Fibroblast of lung (primary cell): Measurements from ENCODE around the gene DLGAP4. TPM values are rescaled to one million over a fixed set of nuclear protein-coding genes. Genes with fewer than 3 reads are reported as not detected.

ENCODE experiments used
- DNase-seq, 2 donors: peaks; one replicate each; pipeline versions ENCODE4 v3.0.0 to v3.0.0-alpha.2; 2010; ENCODE audit warnings: low read depth in 2 of 2
- H2AFZ ChIP-seq: 2 replicates; pipeline ENCODE4 v1.5.1; 2012; ENCODE audit warnings: low read length, control low read depth, inconsistent platforms
- H3K27ac ChIP-seq: 2 replicates; pipeline ENCODE4 v1.5.1; 2011; ENCODE audit warnings: low read length, control low read depth; ENCODE audit not compliant: insufficient read depth
- H3K27me3 ChIP-seq: 2 replicates; pipeline ENCODE4 v1.5.1; 2011; ENCODE audit warnings: mild to moderate bottlenecking, low read length; ENCODE audit not compliant: control insufficient read depth, insufficient read depth
- H3K36me3 ChIP-seq: 2 replicates; pipeline ENCODE4 v1.5.1; 2011; ENCODE audit warnings: low read length; ENCODE audit not compliant: control insufficient read depth, insufficient read depth
- H3K4me1 ChIP-seq: 2 replicates; pipeline ENCODE4 v1.5.1; 2011; ENCODE audit warnings: low read length; ENCODE audit not compliant: control insufficient read depth, insufficient read depth; ENCODE audit errors: extremely low read depth
- H3K4me2 ChIP-seq: 2 replicates; pipeline ENCODE4 v1.5.1; 2011; ENCODE audit warnings: low read length, control low read depth; ENCODE audit not compliant: insufficient read depth; ENCODE audit errors: extremely low read depth
- H3K4me3 ChIP-seq, 4 experiments: fragments of 200-600 bp in 1 of 4; sonication (generic) in 1 of 4; replicated peaks in 1 of 4; 2 replicates each; pipeline ENCODE4 v1.5.1; 2011 to 2016; ENCODE audit warnings: low read length in 4 of 4, low read depth in 3 of 4, mild to moderate bottlenecking in 3 of 4, control low read depth in 2 of 4, inconsistent platforms in 1 of 4, mixed read lengths in 1 of 4; ENCODE audit not compliant: insufficient read depth in 1 of 4; ENCODE audit errors: control extremely low read depth in 1 of 4
- H3K79me2 ChIP-seq: 2 replicates; pipeline ENCODE4 v1.5.1; 2012; ENCODE audit warnings: mild to moderate bottlenecking, low read length, inconsistent platforms; ENCODE audit not compliant: control insufficient read depth, insufficient read depth
- H3K9ac ChIP-seq: 2 replicates; pipeline ENCODE4 v1.5.1; 2011; ENCODE audit warnings: mild to moderate bottlenecking, low read length, control low read depth; ENCODE audit not compliant: insufficient read depth
- H3K9me3 ChIP-seq: 2 replicates; pipeline ENCODE4 v1.5.1; 2012; ENCODE audit warnings: low read depth, low read length; ENCODE audit not compliant: control insufficient read depth, insufficient read depth
- H4K20me1 ChIP-seq: 2 replicates; pipeline ENCODE4 v1.5.1; 2011; ENCODE audit warnings: low read length; ENCODE audit not compliant: control insufficient read depth, insufficient read depth; ENCODE audit errors: extremely low read depth
- EZH2 ChIP-seq: IDR thresholded peaks from 2 replicates; pipeline ENCODE4 v1.5.1; 2012; ENCODE audit warnings: low read length, control low read depth, mild to moderate bottlenecking; ENCODE audit errors: missing control alignments
- polyA plus RNA-seq, 2 donors: library from polyadenylated mRNA; depleted of rRNA in 1 of 2; stranded (reverse) in 1 of 2; unstranded in 1 of 2; fragments of >200 nt; gene quantifications; 2 replicates each; pipeline ENCODE4 v1.2.1, GENCODE V29; 2011 to 2012; ENCODE audit warnings: missing spikeins in 1 of 2
- total RNA-seq: library from RNA; depleted of rRNA; stranded (reverse); fragments of >200 nt; gene quantifications from 2 replicates; pipeline ENCODE4 v1.2.1, GENCODE V29; 2014
- TF ChIP-seq, protein P1 (sequence below), 2 donors: IDR thresholded peaks in 1 of 2; conservative IDR thresholded peaks in 1 of 2; 1 replicate in 1 of 2; 2 replicates in 1 of 2; pipeline ENCODE4 v1.5.1; 2011 to 2012; ENCODE audit warnings: low read length in 2 of 2, control low read depth in 1 of 2, inconsistent platforms in 1 of 2, low read depth in 1 of 2, mild to moderate bottlenecking in 1 of 2

DLGAP4 gene
- total and polyA plus RNA-seq, 2 donors (not counting 1 experiment from before 2014, with no cell fraction given) = 25.9 to 26.9 TPM

DNA sequence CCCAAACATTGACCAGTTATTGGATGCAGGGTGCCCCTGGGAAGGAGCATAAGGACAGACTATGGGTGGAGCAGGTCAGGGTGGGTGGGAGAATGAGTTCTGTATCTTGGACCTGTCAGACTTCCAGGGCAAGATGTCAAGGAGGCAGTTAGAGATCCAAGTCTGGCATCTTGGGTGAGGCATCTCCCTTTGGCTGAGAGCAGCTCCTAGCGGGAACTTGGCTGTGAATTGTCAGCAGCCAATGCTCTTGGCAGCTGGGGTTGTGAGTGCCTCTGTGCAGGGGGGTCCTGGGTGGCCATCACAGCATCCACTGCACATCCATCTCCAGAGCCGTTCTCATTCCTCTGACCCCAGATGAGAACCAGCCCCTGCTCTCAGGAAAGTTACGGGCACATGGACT is 118.2 kb downstream of the DLGAP4 start:
- Histone ChIP-seq H3K79me2 (no peaks in the 10 kb centered on the region), H3K9me3 (no peaks in the 10 kb centered on the region), H3K27me3 (peaks cover 2% of the 10 kb centered on the region), H3K4me1 (no peaks in the 10 kb centered on the region), H3K4me3 (no peak overlapping the region), H4K20me1 (no peaks in the 10 kb centered on the region), H2AFZ (no peak overlapping the region), H3K36me3 (no peaks in the 10 kb centered on the region), H3K9ac (no peak overlapping the region), H3K4me2 (no peak overlapping the region), H3K27ac (no peak overlapping the region)
- DNase-seq = no peak
- no peak for TF ChIP-seq EZH2
- TF ChIP-seq, protein P1, sequence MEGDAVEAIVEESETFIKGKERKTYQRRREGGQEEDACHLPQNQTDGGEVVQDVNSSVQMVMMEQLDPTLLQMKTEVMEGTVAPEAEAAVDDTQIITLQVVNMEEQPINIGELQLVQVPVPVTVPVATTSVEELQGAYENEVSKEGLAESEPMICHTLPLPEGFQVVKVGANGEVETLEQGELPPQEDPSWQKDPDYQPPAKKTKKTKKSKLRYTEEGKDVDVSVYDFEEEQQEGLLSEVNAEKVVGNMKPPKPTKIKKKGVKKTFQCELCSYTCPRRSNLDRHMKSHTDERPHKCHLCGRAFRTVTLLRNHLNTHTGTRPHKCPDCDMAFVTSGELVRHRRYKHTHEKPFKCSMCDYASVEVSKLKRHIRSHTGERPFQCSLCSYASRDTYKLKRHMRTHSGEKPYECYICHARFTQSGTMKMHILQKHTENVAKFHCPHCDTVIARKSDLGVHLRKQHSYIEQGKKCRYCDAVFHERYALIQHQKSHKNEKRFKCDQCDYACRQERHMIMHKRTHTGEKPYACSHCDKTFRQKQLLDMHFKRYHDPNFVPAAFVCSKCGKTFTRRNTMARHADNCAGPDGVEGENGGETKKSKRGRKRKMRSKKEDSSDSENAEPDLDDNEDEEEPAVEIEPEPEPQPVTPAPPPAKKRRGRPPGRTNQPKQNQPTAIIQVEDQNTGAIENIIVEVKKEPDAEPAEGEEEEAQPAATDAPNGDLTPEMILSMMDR (conservative IDR thresholded peaks at IDR 0.05 in 1 of 2, IDR thresholded peaks at IDR 0.05 in 1 of 2; ENCODE audit: low read depth in 1 of 2, low read length in 2 of 2) = no peak

DNA sequence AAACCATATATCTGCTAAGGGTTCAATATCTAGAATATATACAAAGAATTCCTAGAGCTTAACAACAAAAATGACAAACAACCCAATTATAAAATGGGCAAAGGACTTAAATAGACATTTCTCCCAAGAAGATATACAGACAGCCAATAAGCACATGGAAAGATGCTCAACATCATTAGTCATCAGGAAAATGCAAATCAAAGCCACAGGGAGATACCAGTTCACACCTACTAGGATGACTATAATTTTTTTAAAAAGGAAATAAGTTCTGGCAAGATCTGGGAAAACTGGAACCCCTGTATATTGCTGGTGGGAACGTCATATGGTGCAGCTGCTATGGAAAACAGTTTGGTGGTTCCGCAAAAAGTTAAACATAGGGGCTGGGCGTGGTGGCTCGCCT is 119.0 kb downstream of the DLGAP4 start:
- H3K4me3 ChIP-seq = no peak overlapping the region
- H3K4me1 ChIP-seq = no peaks in the 10 kb centered on the region
- TF ChIP-seq, protein P1 (conservative IDR thresholded peaks at IDR 0.05 in 1 of 2, IDR thresholded peaks at IDR 0.05 in 1 of 2; ENCODE audit: low read depth in 1 of 2, low read length in 2 of 2) = no peak
- no peak for TF ChIP-seq EZH2
- no peak overlapping the region for H3K9ac ChIP-seq
- H3K9me3 ChIP-seq = no peaks in the 10 kb centered on the region
- no peak for DNase-seq
- H3K4me2 ChIP-seq = no peak overlapping the region
- H3K27ac ChIP-seq = no peak overlapping the region
- H4K20me1 ChIP-seq = no peaks in the 10 kb centered on the region
- no peaks in the 10 kb centered on the region for H3K79me2 ChIP-seq
- H3K27me3 ChIP-seq = peaks cover 2% of the 10 kb centered on the region
- no peak overlapping the region for H2AFZ ChIP-seq
- H3K36me3 ChIP-seq = no peaks in the 10 kb centered on the region

DNA sequence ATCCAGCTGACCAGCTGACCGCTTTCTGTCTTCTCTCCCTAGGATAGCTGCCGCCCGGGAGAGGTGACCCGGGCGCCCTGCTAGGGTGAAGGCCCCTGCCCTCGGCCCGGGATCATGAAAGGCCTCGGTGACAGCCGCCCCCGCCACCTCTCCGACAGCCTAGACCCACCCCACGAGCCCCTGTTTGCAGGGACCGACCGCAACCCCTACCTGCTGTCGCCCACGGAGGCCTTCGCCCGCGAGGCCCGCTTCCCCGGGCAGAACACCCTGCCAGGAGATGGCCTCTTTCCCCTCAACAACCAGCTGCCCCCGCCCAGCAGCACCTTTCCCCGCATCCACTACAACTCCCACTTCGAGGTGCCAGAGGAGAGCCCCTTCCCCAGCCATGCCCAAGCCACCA is 125.5 kb downstream of the DLGAP4 start:
- no peaks in the 10 kb centered on the region for H4K20me1 ChIP-seq
- H2AFZ ChIP-seq = no peak overlapping the region
- no peak for TF ChIP-seq EZH2
- TF ChIP-seq, protein P1 (conservative IDR thresholded peaks at IDR 0.05 in 1 of 2, IDR thresholded peaks at IDR 0.05 in 1 of 2; ENCODE audit: low read depth in 1 of 2, low read length in 2 of 2) = no peak

More for the DNA sequence above, 125.5 kb downstream of the DLGAP4 start:
- H3K4me3 ChIP-seq = no peak overlapping the region
- H3K27ac ChIP-seq = no peak overlapping the region
- H3K4me2 ChIP-seq = no peak overlapping the region
- H3K79me2 ChIP-seq = no peaks in the 10 kb centered on the region
- H3K9ac ChIP-seq = no peak overlapping the region
- no peaks in the 10 kb centered on the region for H3K36me3 ChIP-seq
- H3K9me3 ChIP-seq = no peaks in the 10 kb centered on the region
- peaks cover 4% of the 10 kb centered on the region for H3K27me3 ChIP-seq
- no peak for DNase-seq
- H3K4me1 ChIP-seq = no peaks in the 10 kb centered on the region
